RWPE1 (cell line): Measurements from ENCODE around the gene CAPS.

Experiments
- CTCF ChIA-PET: fragments of 350-600 bp; sonication (Branson Sonifier 250); formaldehyde crosslinking; extraction: SDS; loops from one replicate; lab custom pipeline; 2021; lab: Yijun Ruan, JAX
- POLR2A ChIA-PET: fragments of 400-600 bp; formaldehyde crosslinking; extraction: SDS; loops from one replicate; lab custom pipeline; 2020; ENCODE audit warnings: antibody characterized with exemption; ENCODE audit not compliant: low non-redundant PET; lab: Yijun Ruan, JAX
- DNase-seq: peaks from one replicate; pipeline ENCODE4 v3.0.0; 2012; ENCODE audit warnings: low spot score
- H3K27ac ChIP-seq: fragments of 450-650 bp; 2 replicates; pipeline ENCODE4 v1.5.1; 2017
- CTCF ChIP-seq: fragments of 450-650 bp; conservative IDR thresholded peaks from 2 replicates; pipeline ENCODE4 v1.5.1; 2017; ENCODE audit warnings: low read depth, mild to moderate bottlenecking

CAPS gene

GRCh38 chr19:5905114-5905778 is 8.8 kb upstream of the CAPS start:
- ChIA-PET POLR2A (no interaction called here), CTCF (interaction anchor here (0.6 kb wide), 1 partner anchor 200 kb away, joined by 6 read pairs; no protein-coding TSS in a partner anchor)
- TF ChIP-seq CTCF, result no peak
- peak overlapping the region; percentile 96 for H3K27ac ChIP-seq
- DNase-seq, result no peak

- POLR2A ChIA-PET, result no interaction called here
Observed at GRCh38 chr19:5907241-5907640, 6.8 kb upstream of the CAPS start.

GRCh38 chr19:5908773-5909442 is 5.1 kb upstream of the CAPS start:
- ChIA-PET CTCF (interaction anchor here (0.7 kb wide), 1 partner anchor 392 kb away, joined by 3 read pairs; no protein-coding TSS in a partner anchor), POLR2A (interaction anchor here (0.6 kb wide), 1 partner anchor 81 kb away, joined by 3 read pairs; no protein-coding TSS in a partner anchor)
- no peak for DNase-seq
- no peak for TF ChIP-seq CTCF
- peak overlapping the region; percentile 69 for H3K27ac ChIP-seq

More at GRCh38 chr19:5907241-5907640, 6.8 kb upstream of the CAPS start:
- CTCF ChIA-PET, result no interaction called here
- TF ChIP-seq CTCF, result no peak
- no peak for DNase-seq
- H3K27ac ChIP-seq, result no peak overlapping the region

GRCh38 chr19:5910638-5910907 is 3.5 kb upstream of the CAPS start:
- ChIA-PET POLR2A (no interaction called here), CTCF (interaction anchor here (0.6 kb wide), 1 partner anchor 63 kb away, joined by 4 read pairs; no protein-coding TSS in a partner anchor)
- no peak for TF ChIP-seq CTCF
- H3K27ac ChIP-seq, result peak overlapping the region; percentile 69
- DNase-seq, result no peak

GRCh38 chr19:5911366-5911765 is 2.7 kb upstream of the CAPS start:
- peak overlapping the region; percentile 84 for H3K27ac ChIP-seq
- no peak for DNase-seq
- TF ChIP-seq CTCF, result no peak
- ChIA-PET CTCF (interaction anchor here (0.6 to 0.7 kb wide), 2 partner anchors 62 to 108 kb away, joined by 3 to 4 read pairs; no protein-coding TSS in a partner anchor), POLR2A (no interaction called here)

GRCh38 chr19:5914358-5914774 is 312 bp downstream of the CAPS start:
- POLR2A ChIA-PET, result interaction anchor here (0.7 to 1.1 kb wide), 2 partner anchors 10 to 85 kb away, joined by 4 to 5 read pairs; no protein-coding TSS in a partner anchor
- no peak for TF ChIP-seq CTCF
- DNase-seq, result no peak
- CTCF ChIA-PET, result interaction anchor here (0.9 to 1.1 kb wide), 2 partner anchors 53 to 110 kb away, joined by 3 to 4 read pairs; no protein-coding TSS in a partner anchor
- H3K27ac ChIP-seq, result peak overlapping the region; percentile 84
